ENCODE results near the gene BCR. TPM values are rescaled to one million over a fixed set of nuclear protein-coding genes. Genes with fewer than 3 reads are reported as not detected.

The BCR gene
- total and polyA plus RNA-seq, 2 donors (not counting 1 experiment from before 2014, with no cell fraction given): 15.7 to 66.6 TPM

- H3K9ac ChIP-seq (ENCODE audit: insufficient read depth, low read length): no peak overlapping the region
- H3K27me3 ChIP-seq (ENCODE audit: control insufficient read depth, insufficient read depth, low read length): no peaks in the 10 kb centered on the region
- no peak for DNase-seq (ENCODE audit: low read depth in 2 of 2)
- H3K79me2 ChIP-seq (ENCODE audit: control insufficient read depth, insufficient read depth, low read length): no peaks in the 10 kb centered on the region
- no peak overlapping the region for H2AFZ ChIP-seq (ENCODE audit: low read length)
- H3K36me3 ChIP-seq (ENCODE audit: control insufficient read depth, insufficient read depth, low read length): peaks cover 12% of the 10 kb centered on the region
- H3K4me3 ChIP-seq (replicated peaks in 1 of 4; ENCODE audit: control extremely low read depth in 1 of 4, insufficient read depth in 1 of 4, low read depth in 3 of 4, low read length in 4 of 4): no peak overlapping the region
- H3K27ac ChIP-seq (ENCODE audit: insufficient read depth, low read length): no peak overlapping the region
- H4K20me1 ChIP-seq (ENCODE audit: control insufficient read depth, extremely low read depth, insufficient read depth, low read length): no peaks in the 10 kb centered on the region
- H3K4me2 ChIP-seq (ENCODE audit: extremely low read depth, insufficient read depth, low read length): no peak overlapping the region
- H3K4me1 ChIP-seq (ENCODE audit: control insufficient read depth, extremely low read depth, insufficient read depth, low read length): no peaks in the 10 kb centered on the region
- TF ChIP-seq, protein P1, sequence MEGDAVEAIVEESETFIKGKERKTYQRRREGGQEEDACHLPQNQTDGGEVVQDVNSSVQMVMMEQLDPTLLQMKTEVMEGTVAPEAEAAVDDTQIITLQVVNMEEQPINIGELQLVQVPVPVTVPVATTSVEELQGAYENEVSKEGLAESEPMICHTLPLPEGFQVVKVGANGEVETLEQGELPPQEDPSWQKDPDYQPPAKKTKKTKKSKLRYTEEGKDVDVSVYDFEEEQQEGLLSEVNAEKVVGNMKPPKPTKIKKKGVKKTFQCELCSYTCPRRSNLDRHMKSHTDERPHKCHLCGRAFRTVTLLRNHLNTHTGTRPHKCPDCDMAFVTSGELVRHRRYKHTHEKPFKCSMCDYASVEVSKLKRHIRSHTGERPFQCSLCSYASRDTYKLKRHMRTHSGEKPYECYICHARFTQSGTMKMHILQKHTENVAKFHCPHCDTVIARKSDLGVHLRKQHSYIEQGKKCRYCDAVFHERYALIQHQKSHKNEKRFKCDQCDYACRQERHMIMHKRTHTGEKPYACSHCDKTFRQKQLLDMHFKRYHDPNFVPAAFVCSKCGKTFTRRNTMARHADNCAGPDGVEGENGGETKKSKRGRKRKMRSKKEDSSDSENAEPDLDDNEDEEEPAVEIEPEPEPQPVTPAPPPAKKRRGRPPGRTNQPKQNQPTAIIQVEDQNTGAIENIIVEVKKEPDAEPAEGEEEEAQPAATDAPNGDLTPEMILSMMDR (conservative IDR thresholded peaks at IDR 0.05 in 1 of 2, IDR thresholded peaks at IDR 0.05 in 1 of 2; ENCODE audit: low read depth in 1 of 2, low read length in 2 of 2): no peak
- TF ChIP-seq EZH2 (IDR thresholded peaks at IDR 0.05; ENCODE audit: low read length, missing control alignments): no peak
- no peaks in the 10 kb centered on the region for H3K9me3 ChIP-seq (ENCODE audit: control insufficient read depth, insufficient read depth, low read depth, low read length)
These were observed 92.5 kb downstream of the BCR start for GRCh38 chr22:23272834-23273233.

DNA sequence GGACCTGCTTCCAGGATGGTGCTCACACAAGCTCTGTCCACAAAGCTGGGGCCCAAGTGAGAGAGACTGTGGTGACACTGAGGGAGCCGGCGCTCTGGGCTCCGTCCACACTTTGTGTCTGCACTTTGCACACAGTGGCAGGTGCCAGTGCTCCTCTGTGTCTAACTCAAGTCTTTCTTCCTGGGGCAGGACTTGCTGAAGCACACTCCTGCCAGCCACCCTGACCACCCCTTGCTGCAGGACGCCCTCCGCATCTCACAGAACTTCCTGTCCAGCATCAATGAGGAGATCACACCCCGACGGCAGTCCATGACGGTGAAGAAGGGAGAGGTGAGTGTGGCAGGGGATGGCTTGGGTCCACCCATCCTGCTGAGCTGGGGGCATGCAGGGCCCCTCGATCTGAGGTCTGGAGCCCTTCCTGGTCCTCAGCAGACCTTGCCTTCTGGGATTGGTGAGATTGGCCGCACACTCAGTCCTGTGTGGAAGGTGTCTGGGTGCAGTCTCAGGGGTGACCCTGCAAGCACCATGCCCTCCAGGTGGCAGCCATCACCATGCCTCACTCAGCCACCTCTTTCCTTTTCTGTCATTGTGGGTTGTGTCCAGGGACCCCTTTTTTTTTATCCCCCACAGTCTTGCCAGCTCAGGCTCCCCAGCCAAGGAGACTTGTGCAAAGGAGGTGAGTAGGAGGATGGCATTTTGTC, 93.3 kb downstream of the BCR start:
- H3K9me3 ChIP-seq (ENCODE audit: control insufficient read depth, insufficient read depth, low read depth, low read length): no peaks in the 10 kb centered on the region
- H3K4me1 ChIP-seq (ENCODE audit: control insufficient read depth, extremely low read depth, insufficient read depth, low read length): no peaks in the 10 kb centered on the region
- no peaks in the 10 kb centered on the region for H4K20me1 ChIP-seq (ENCODE audit: control insufficient read depth, extremely low read depth, insufficient read depth, low read length)
- H3K4me2 ChIP-seq (ENCODE audit: extremely low read depth, insufficient read depth, low read length): no peak overlapping the region
- TF ChIP-seq, protein P1 (conservative IDR thresholded peaks at IDR 0.05 in 1 of 2, IDR thresholded peaks at IDR 0.05 in 1 of 2; ENCODE audit: low read depth in 1 of 2, low read length in 2 of 2): no peak
- no peak for TF ChIP-seq EZH2 (IDR thresholded peaks at IDR 0.05; ENCODE audit: low read length, missing control alignments)
- DNase-seq (ENCODE audit: low read depth in 2 of 2): no peak
- peaks cover 12% of the 10 kb centered on the region for H3K36me3 ChIP-seq (ENCODE audit: control insufficient read depth, insufficient read depth, low read length)
- H3K27me3 ChIP-seq (ENCODE audit: control insufficient read depth, insufficient read depth, low read length): no peaks in the 10 kb centered on the region
- H3K27ac ChIP-seq (ENCODE audit: insufficient read depth, low read length): no peak overlapping the region
- H3K4me3 ChIP-seq (replicated peaks in 1 of 4; ENCODE audit: control extremely low read depth in 1 of 4, insufficient read depth in 1 of 4, low read depth in 3 of 4, low read length in 4 of 4): no peak overlapping the region
- H2AFZ ChIP-seq (ENCODE audit: low read length): no peak overlapping the region
- no peak overlapping the region for H3K9ac ChIP-seq (ENCODE audit: insufficient read depth, low read length)
- no peaks in the 10 kb centered on the region for H3K79me2 ChIP-seq (ENCODE audit: control insufficient read depth, insufficient read depth, low read length)

DNA sequence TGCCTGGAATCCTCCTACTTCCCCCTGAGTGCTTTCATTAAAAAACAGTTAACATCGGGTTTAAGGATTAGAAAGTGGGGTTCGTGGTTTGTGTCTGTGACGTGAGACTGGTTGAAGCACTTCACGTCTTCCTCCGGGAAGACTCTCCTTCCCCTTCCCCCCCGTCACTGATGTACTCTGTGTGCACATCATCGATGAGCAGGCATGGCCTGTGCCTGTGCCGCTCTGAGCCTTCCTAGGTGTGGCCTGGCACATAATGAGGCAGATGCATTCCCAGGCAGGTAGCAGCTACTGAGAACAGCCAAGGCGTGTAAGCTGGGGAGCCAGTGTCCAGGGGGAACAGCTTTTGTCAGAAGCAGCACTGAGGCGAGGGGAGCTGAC, 93.8 kb downstream of the BCR start:
- no peaks in the 10 kb centered on the region for H3K27me3 ChIP-seq (ENCODE audit: control insufficient read depth, insufficient read depth, low read length)
- H3K4me1 ChIP-seq (ENCODE audit: control insufficient read depth, extremely low read depth, insufficient read depth, low read length): no peaks in the 10 kb centered on the region
- H4K20me1 ChIP-seq (ENCODE audit: control insufficient read depth, extremely low read depth, insufficient read depth, low read length): no peaks in the 10 kb centered on the region
- peaks cover 12% of the 10 kb centered on the region for H3K36me3 ChIP-seq (ENCODE audit: control insufficient read depth, insufficient read depth, low read length)
- no peak for DNase-seq (ENCODE audit: low read depth in 2 of 2)
- H3K4me2 ChIP-seq (ENCODE audit: extremely low read depth, insufficient read depth, low read length): no peak overlapping the region
- no peak overlapping the region for H3K4me3 ChIP-seq (replicated peaks in 1 of 4; ENCODE audit: control extremely low read depth in 1 of 4, insufficient read depth in 1 of 4, low read depth in 3 of 4, low read length in 4 of 4)
- H3K79me2 ChIP-seq (ENCODE audit: control insufficient read depth, insufficient read depth, low read length): no peaks in the 10 kb centered on the region
- TF ChIP-seq EZH2 (IDR thresholded peaks at IDR 0.05; ENCODE audit: low read length, missing control alignments): no peak
- TF ChIP-seq, protein P1 (conservative IDR thresholded peaks at IDR 0.05 in 1 of 2, IDR thresholded peaks at IDR 0.05 in 1 of 2; ENCODE audit: low read depth in 1 of 2, low read length in 2 of 2): no peak
- H3K9me3 ChIP-seq (ENCODE audit: control insufficient read depth, insufficient read depth, low read depth, low read length): no peaks in the 10 kb centered on the region
- H3K27ac ChIP-seq (ENCODE audit: insufficient read depth, low read length): no peak overlapping the region
- no peak overlapping the region for H2AFZ ChIP-seq (ENCODE audit: low read length)
- H3K9ac ChIP-seq (ENCODE audit: insufficient read depth, low read length): no peak overlapping the region
